Measurements from ENCODE around the gene ARFGAP1. TPM values are rescaled to one million over a fixed set of nuclear protein-coding genes. Genes with fewer than 3 reads are reported as not detected.

Gene ARFGAP1
- total and polyA plus RNA-seq, 2 experiments from 2014 or later: 41.5 to 95.5 TPM

DNA sequence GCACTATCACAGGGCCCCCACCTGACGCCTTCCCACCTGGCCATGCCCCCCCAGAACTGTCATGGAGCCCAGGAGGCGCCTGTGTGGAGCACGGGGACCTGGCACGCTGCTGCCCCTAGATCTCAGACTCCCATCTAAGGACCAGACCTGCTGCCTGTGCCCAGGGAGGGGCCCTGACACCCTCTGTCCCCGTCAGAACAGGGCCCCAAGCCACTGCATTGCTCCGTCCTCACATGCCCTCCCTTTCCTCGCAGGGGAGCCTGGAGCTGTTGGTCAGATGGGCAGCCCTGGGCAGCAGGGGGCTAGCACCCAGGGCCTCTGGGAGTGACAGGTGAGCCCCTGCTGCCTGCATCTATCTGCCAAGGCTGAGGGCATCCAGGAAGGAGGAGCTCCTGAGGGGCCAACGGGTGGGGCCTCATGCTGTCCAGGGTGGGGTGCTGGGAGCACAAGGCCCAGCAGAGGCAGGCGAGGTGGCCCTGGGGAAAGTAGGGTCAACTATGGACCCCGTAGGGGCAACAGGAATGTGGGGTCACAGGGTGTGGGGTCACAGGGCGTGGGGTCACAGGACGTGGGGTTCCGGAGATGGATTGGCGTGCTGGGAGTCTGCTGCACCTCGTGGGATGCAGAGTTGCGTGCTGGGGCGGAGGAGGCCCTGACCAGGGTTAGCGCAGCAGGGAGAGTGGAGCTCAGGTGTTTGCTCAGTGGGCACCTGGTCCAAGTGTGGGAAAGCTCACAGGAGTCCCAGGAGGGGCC is 56.9 kb downstream of the ARFGAP1 start (continued):
- TF ChIP-seq, protein P1, sequence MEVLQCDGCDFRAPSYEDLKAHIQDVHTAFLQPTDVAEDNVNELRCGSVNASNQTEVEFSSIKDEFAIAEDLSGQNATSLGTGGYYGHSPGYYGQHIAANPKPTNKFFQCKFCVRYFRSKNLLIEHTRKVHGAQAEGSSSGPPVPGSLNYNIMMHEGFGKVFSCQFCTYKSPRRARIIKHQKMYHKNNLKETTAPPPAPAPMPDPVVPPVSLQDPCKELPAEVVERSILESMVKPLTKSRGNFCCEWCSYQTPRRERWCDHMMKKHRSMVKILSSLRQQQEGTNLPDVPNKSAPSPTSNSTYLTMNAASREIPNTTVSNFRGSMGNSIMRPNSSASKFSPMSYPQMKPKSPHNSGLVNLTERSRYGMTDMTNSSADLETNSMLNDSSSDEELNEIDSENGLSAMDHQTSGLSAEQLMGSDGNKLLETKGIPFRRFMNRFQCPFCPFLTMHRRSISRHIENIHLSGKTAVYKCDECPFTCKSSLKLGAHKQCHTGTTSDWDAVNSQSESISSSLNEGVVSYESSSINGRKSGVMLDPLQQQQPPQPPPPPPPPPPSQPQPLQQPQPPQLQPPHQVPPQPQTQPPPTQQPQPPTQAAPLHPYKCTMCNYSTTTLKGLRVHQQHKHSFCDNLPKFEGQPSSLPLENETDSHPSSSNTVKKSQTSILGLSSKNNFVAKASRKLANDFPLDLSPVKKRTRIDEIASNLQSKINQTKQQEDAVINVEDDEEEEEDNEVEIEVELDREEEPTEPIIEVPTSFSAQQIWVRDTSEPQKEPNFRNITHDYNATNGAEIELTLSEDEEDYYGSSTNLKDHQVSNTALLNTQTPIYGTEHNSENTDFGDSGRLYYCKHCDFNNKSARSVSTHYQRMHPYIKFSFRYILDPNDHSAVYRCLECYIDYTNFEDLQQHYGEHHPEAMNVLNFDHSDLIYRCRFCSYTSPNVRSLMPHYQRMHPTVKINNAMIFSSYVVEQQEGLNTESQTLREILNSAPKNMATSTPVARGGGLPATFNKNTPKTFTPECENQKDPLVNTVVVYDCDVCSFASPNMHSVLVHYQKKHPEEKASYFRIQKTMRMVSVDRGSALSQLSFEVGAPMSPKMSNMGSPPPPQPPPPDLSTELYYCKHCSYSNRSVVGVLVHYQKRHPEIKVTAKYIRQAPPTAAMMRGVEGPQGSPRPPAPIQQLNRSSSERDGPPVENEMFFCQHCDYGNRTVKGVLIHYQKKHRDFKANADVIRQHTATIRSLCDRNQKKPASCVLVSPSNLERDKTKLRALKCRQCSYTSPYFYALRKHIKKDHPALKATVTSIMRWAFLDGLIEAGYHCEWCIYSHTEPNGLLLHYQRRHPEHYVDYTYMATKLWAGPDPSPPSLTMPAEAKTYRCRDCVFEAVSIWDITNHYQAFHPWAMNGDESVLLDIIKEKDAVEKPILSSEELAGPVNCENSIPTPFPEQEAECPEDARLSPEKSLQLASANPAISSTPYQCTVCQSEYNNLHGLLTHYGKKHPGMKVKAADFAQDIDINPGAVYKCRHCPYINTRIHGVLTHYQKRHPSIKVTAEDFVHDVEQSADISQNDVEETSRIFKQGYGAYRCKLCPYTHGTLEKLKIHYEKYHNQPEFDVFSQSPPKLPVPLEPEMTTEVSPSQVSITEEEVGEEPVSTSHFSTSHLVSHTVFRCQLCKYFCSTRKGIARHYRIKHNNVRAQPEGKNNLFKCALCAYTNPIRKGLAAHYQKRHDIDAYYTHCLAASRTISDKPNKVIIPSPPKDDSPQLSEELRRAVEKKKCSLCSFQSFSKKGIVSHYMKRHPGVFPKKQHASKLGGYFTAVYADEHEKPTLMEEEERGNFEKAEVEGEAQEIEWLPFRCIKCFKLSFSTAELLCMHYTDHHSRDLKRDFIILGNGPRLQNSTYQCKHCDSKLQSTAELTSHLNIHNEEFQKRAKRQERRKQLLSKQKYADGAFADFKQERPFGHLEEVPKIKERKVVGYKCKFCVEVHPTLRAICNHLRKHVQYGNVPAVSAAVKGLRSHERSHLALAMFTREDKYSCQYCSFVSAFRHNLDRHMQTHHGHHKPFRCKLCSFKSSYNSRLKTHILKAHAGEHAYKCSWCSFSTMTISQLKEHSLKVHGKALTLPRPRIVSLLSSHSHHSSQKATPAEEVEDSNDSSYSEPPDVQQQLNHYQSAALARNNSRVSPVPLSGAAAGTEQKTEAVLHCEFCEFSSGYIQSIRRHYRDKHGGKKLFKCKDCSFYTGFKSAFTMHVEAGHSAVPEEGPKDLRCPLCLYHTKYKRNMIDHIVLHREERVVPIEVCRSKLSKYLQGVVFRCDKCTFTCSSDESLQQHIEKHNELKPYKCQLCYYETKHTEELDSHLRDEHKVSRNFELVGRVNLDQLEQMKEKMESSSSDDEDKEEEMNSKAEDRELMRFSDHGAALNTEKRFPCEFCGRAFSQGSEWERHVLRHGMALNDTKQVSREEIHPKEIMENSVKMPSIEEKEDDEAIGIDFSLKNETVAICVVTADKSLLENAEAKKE (CRISPR knock-in tag; IDR thresholded peaks at IDR 0.05): no peak
- TF ChIP-seq POLR2AphosphoS5 (IDR thresholded peaks at IDR 0.05; ENCODE audit: low read depth): no peak
- no peak for TF ChIP-seq JUNB (IDR thresholded peaks at IDR 0.05; ENCODE audit: unreplicated experiment)
- TF ChIP-seq CREB1 (CRISPR knock-in tag; IDR thresholded peaks at IDR 0.05; ENCODE audit: low read depth): no peak
- TF ChIP-seq, protein P2, sequence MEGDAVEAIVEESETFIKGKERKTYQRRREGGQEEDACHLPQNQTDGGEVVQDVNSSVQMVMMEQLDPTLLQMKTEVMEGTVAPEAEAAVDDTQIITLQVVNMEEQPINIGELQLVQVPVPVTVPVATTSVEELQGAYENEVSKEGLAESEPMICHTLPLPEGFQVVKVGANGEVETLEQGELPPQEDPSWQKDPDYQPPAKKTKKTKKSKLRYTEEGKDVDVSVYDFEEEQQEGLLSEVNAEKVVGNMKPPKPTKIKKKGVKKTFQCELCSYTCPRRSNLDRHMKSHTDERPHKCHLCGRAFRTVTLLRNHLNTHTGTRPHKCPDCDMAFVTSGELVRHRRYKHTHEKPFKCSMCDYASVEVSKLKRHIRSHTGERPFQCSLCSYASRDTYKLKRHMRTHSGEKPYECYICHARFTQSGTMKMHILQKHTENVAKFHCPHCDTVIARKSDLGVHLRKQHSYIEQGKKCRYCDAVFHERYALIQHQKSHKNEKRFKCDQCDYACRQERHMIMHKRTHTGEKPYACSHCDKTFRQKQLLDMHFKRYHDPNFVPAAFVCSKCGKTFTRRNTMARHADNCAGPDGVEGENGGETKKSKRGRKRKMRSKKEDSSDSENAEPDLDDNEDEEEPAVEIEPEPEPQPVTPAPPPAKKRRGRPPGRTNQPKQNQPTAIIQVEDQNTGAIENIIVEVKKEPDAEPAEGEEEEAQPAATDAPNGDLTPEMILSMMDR (conservative IDR thresholded peaks at IDR 0.05; ENCODE audit: low read depth in 2 of 2): no peak

DNA sequence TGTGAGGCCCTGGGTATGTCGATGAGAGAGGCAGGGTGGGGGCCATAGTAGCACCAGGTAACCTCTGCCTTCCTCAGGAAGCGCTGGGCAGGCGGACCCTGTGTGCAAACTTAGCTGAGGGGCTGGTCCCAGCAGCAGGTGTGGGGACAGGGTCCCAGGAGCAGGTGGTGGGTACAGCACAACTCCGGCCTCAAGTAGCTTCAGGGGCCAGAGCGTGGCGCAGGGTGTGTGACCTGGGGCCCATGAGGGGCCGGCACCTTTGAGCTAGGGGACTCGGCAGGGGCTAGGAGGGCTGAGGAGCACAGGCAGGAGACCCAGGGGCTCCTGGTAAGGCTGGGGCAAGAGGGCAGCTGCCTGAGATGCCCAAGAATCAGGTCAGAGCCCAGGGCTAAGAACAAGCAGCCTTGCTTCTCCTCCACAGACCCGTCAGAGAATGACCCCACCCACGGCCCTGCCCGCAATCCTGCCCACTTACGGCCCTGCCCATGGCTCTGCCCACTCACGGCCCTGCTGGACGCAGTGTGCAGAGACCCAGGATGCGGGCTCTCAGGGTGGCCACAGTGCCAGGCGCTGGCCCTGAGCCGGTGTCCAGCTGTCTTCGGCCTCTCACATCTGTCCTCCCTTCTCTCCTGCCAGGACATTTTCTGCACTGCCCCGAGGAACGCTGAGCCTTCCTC is 57.6 kb downstream of the ARFGAP1 start:
- Histone ChIP-seq H3K4me2 (no peak overlapping the region), H3K27me3 (ENCODE audit: insufficient read depth) (no peaks in the 10 kb centered on the region), H3K79me2 (replicated peaks; ENCODE audit: insufficient read depth) (no peaks in the 10 kb centered on the region), H3K4me1 (ENCODE audit: insufficient read depth) (no peaks in the 10 kb centered on the region; the same call in 1 of the 2 replicates), H3K27ac (ENCODE audit: low read depth) (no peak overlapping the region), H3K9me2 (ENCODE audit: insufficient read depth) (peaks cover 3% of the 10 kb centered on the region; the same call in 1 of the 2 replicates), H3K36me3 (ENCODE audit: insufficient read depth) (no peaks in the 10 kb centered on the region), H3F3A (replicated peaks; ENCODE audit: low read depth) (no peaks in the 10 kb centered on the region), H2AFZ (no peak overlapping the region), H4K20me1 (replicated peaks; ENCODE audit: insufficient read depth) (no peaks in the 10 kb centered on the region), H3K4me3 (no peak overlapping the region)
- no peak for DNase-seq (ENCODE audit: low spot score)
- Mint-ChIP-seq H3K4me3 (no peak overlapping the region), H3K4me1 (no peaks in the 10 kb centered on the region), H3K9me3 (peaks cover 21% of the 10 kb centered on the region), H3K27ac (no peak overlapping the region), H3K27me3 (ENCODE audit: insufficient read depth, low read depth, poor library complexity) (peaks cover 19% of the 10 kb centered on the region), H3K36me3 (ENCODE audit: low read depth) (peaks cover 17% of the 10 kb centered on the region)
- ATAC-seq: no peak
- TF ChIP-seq ZNF331 (CRISPR knock-in tag; IDR thresholded peaks at IDR 0.05; ENCODE audit: low read depth) (no peak), POLR2AphosphoS5 (IDR thresholded peaks at IDR 0.05; ENCODE audit: low read depth) (no peak), ZNF114 (CRISPR knock-in tag; IDR thresholded peaks at IDR 0.05) (no peak), CREB1 (CRISPR knock-in tag; IDR thresholded peaks at IDR 0.05; ENCODE audit: low read depth) (no peak)
